ENCODE data around the gene ACKR2.

DNA sequence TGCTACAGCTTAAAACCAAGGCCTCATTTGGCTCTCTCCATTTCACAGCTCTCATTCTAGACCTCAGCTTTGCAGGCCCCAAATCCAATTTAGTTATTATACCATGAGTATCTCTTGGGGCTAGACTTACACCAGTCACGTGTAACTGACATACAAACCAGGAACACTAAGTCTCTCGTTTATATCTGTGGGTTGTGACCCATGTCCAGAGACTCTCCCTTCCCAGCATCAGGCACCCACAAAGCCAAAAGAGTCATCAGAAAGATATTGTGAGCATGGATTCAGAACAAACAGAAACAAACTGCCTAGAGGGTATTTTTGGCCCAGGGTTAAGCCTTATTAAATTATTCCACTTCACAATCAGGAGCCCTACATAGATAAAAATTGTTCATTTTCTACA, 30.6 kb upstream of the ACKR2 start:
- TF ChIP-seq, protein P1, sequence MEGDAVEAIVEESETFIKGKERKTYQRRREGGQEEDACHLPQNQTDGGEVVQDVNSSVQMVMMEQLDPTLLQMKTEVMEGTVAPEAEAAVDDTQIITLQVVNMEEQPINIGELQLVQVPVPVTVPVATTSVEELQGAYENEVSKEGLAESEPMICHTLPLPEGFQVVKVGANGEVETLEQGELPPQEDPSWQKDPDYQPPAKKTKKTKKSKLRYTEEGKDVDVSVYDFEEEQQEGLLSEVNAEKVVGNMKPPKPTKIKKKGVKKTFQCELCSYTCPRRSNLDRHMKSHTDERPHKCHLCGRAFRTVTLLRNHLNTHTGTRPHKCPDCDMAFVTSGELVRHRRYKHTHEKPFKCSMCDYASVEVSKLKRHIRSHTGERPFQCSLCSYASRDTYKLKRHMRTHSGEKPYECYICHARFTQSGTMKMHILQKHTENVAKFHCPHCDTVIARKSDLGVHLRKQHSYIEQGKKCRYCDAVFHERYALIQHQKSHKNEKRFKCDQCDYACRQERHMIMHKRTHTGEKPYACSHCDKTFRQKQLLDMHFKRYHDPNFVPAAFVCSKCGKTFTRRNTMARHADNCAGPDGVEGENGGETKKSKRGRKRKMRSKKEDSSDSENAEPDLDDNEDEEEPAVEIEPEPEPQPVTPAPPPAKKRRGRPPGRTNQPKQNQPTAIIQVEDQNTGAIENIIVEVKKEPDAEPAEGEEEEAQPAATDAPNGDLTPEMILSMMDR (IDR thresholded peaks at IDR 0.05; ENCODE audit: poor library complexity, severe bottlenecking), result no peak
- no peak for TF ChIP-seq EZH2 (IDR thresholded peaks at IDR 0.05; ENCODE audit: borderline replicate concordance, insufficient read depth, low read length, poor library complexity, severe bottlenecking)
- TF ChIP-seq, protein P2, sequence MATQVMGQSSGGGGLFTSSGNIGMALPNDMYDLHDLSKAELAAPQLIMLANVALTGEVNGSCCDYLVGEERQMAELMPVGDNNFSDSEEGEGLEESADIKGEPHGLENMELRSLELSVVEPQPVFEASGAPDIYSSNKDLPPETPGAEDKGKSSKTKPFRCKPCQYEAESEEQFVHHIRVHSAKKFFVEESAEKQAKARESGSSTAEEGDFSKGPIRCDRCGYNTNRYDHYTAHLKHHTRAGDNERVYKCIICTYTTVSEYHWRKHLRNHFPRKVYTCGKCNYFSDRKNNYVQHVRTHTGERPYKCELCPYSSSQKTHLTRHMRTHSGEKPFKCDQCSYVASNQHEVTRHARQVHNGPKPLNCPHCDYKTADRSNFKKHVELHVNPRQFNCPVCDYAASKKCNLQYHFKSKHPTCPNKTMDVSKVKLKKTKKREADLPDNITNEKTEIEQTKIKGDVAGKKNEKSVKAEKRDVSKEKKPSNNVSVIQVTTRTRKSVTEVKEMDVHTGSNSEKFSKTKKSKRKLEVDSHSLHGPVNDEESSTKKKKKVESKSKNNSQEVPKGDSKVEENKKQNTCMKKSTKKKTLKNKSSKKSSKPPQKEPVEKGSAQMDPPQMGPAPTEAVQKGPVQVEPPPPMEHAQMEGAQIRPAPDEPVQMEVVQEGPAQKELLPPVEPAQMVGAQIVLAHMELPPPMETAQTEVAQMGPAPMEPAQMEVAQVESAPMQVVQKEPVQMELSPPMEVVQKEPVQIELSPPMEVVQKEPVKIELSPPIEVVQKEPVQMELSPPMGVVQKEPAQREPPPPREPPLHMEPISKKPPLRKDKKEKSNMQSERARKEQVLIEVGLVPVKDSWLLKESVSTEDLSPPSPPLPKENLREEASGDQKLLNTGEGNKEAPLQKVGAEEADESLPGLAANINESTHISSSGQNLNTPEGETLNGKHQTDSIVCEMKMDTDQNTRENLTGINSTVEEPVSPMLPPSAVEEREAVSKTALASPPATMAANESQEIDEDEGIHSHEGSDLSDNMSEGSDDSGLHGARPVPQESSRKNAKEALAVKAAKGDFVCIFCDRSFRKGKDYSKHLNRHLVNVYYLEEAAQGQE (IDR thresholded peaks at IDR 0.05; ENCODE audit: borderline replicate concordance), result no peak
- TF ChIP-seq EP300 (conservative IDR thresholded peaks at IDR 0.05; ENCODE audit: poor library complexity, severe bottlenecking), result no peak

All from neural cell (in vitro differentiated cells).